ENCODE data around the gene PLA2G2C.
"Not testable (repeated sequence)": the region's sequence is repeated elsewhere in the genome, so short reads cannot be mapped to it uniquely, and the experiment has no call there.

- TF ChIP-seq CTCF (IDR thresholded peaks at IDR 0.05; ENCODE audit: low read depth, low read length); EZH2phosphoT487 (IDR thresholded peaks at IDR 0.05; ENCODE audit: low read depth): not testable (repeated sequence)
Measured at GRCh38 chr1:20130518-20130917, 55.8 kb downstream of the PLA2G2C start.
